H1 (cell line): Measurements from ENCODE around the gene AK2. TPM values are rescaled to one million over a fixed set of nuclear protein-coding genes. Genes with fewer than 3 reads are reported as not detected.

Source experiments
- CTCF ChIA-PET: fragments of 300-600 bp; sonication (Branson Sonifier 250); formaldehyde crosslinking; loops from one replicate; lab custom pipeline; 2021; ENCODE audit not compliant: partially characterized antibody; lab: Charles Lee
- POLR2A ChIA-PET: fragments of 300-600 bp; sonication (Branson Sonifier 250); formaldehyde crosslinking; loops from one replicate; lab custom pipeline; 2021; ENCODE audit warnings: inconsistent platforms; ENCODE audit not compliant: partially characterized antibody; lab: Charles Lee
- DNase-seq, 2 experiments: peaks; one replicate each; pipeline versions ENCODE4 v3.0.0 to v3.0.0-alpha.2; 2010 to 2022; ENCODE audit warnings: low spot score in 2 of 2, low read depth in 1 of 2, mixed read lengths in 1 of 2
- FAIRE-seq: peaks from 2 replicates; lab custom pipeline; 2011; peaks lifted over from hg19 to GRCh38; lab: Jason Lieb, UNC
- H2AFZ ChIP-seq: 2 replicates; pipeline ENCODE4 v1.8.1; 2012; ENCODE audit warnings: low read length, inconsistent platforms
- H2AK5ac ChIP-seq: 2 replicates; pipeline ENCODE4 v1.6.1; 2013; ENCODE audit warnings: low read depth, low read length
- H2BK120ac ChIP-seq: replicated peaks from 2 replicates; pipeline ENCODE3; 2013; ENCODE audit warnings: low read depth, low read length, inconsistent platforms
- H2BK12ac ChIP-seq: 2 replicates; pipeline ENCODE4 v1.6.1; 2013; ENCODE audit warnings: low read depth, low read length
- H2BK15ac ChIP-seq: 2 replicates; pipeline ENCODE4 v1.6.1; 2013; ENCODE audit warnings: low read length
- H2BK20ac ChIP-seq: 2 replicates; pipeline ENCODE4 v1.6.1; 2013; ENCODE audit warnings: low read length
- H2BK5ac ChIP-seq: 2 replicates; pipeline ENCODE4 v1.6.1; 2013; ENCODE audit warnings: low read depth, low read length
- H3K14ac ChIP-seq: 2 replicates; pipeline ENCODE4 v1.6.1; 2013; ENCODE audit warnings: inconsistent platforms; ENCODE audit not compliant: insufficient read length
- H3K18ac ChIP-seq: 2 replicates; pipeline ENCODE4 v1.6.1; 2013; ENCODE audit warnings: low read length; ENCODE audit errors: extremely low read depth
- H3K23ac ChIP-seq: 2 replicates; pipeline ENCODE4 v1.6.1; 2013; ENCODE audit warnings: inconsistent platforms; ENCODE audit not compliant: insufficient read length
- H3K23me2 ChIP-seq: 2 replicates; pipeline ENCODE4 v1.6.1; 2013; ENCODE audit warnings: low read depth, low read length
- H3K27ac ChIP-seq: 2 replicates; pipeline ENCODE4 v1.6.1; 2011; ENCODE audit warnings: low read depth, low read length, inconsistent platforms
- H3K27me3 ChIP-seq, 4 experiments: replicated peaks in 1 of 4; 1 replicate in 1 of 4; 2 replicates in 3 of 4; pipeline versions ENCODE4 v1.6.1 to v1.8.1; 2011 to 2013; ENCODE audit warnings: low read length in 3 of 4, mild to moderate bottlenecking in 3 of 4, inconsistent platforms in 2 of 4, mixed read lengths in 2 of 4, moderate library complexity in 1 of 4; ENCODE audit not compliant: control insufficient read depth in 3 of 4, insufficient read depth in 3 of 4; ENCODE audit errors: extremely low read depth in 1 of 4
- H3K36me3 ChIP-seq, 4 experiments: 2 replicates each; pipeline versions ENCODE4 v1.6.1 to v1.8.1; 2011 to 2013; ENCODE audit warnings: mild to moderate bottlenecking in 4 of 4, low read length in 3 of 4, moderate library complexity in 2 of 4, control low read depth in 1 of 4, inconsistent platforms in 1 of 4; ENCODE audit not compliant: insufficient read depth in 4 of 4, control insufficient read depth in 2 of 4
- H3K4ac ChIP-seq: replicated peaks from 2 replicates; pipeline ENCODE3; 2013; ENCODE audit warnings: low read length, low read depth, mixed read lengths, inconsistent platforms; ENCODE audit not compliant: insufficient read length
- H3K4me1 ChIP-seq, 4 experiments: replicated peaks in 1 of 4; 1 replicate in 1 of 4; 2 replicates in 3 of 4; pipeline versions ENCODE4 v1.6.1 to v1.8.1; 2011 to 2013; ENCODE audit warnings: low read length in 3 of 4, inconsistent platforms in 2 of 4, mixed read lengths in 1 of 4; ENCODE audit not compliant: insufficient read depth in 4 of 4, control insufficient read depth in 3 of 4
- H3K4me2 ChIP-seq, 2 experiments: 2 replicates each; pipeline versions ENCODE4 v1.6.1 to v1.8.1; 2011 to 2013; ENCODE audit warnings: low read depth in 2 of 2, low read length in 2 of 2, control low read depth in 1 of 2, inconsistent platforms in 1 of 2, mild to moderate bottlenecking in 1 of 2; ENCODE audit not compliant: insufficient read depth in 1 of 2
- H3K4me3 ChIP-seq, 4 experiments: fragments of 200-600, 300-600 bp in 1 of 4; sonication (generic), shearing (Covaris generic), sonication (Bioruptor Twin) in 1 of 4; 2 replicates each; pipeline versions ENCODE4 v1.5.1 to v1.8.1; 2011 to 2016; ENCODE audit warnings: low read length in 4 of 4, low read depth in 3 of 4, control low read depth in 2 of 4, inconsistent platforms in 2 of 4, mild to moderate bottlenecking in 2 of 4, mixed read lengths in 1 of 4, moderate library complexity in 1 of 4; ENCODE audit not compliant: insufficient read depth in 2 of 4; ENCODE audit errors: extremely low read depth in 1 of 4
- H3K56ac ChIP-seq: replicated peaks from 2 replicates; pipeline ENCODE3; 2013; ENCODE audit warnings: low read depth, mild to moderate bottlenecking, mixed read lengths, low read length, inconsistent platforms; ENCODE audit not compliant: insufficient read length
- H3K79me1 ChIP-seq: 2 replicates; pipeline ENCODE4 v1.6.1; 2013; ENCODE audit warnings: low read depth, low read length, control low read depth
- H3K79me2 ChIP-seq, 2 experiments: 2 replicates each; pipeline versions ENCODE4 v1.6.1 to v1.8.1; 2012 to 2013; ENCODE audit warnings: low read length in 2 of 2, mild to moderate bottlenecking in 2 of 2, inconsistent platforms in 1 of 2; ENCODE audit not compliant: insufficient read depth in 2 of 2, control insufficient read depth in 1 of 2
- H3K9ac ChIP-seq, 4 experiments: replicated peaks in 1 of 4; 1 replicate in 1 of 4; 2 replicates in 3 of 4; pipeline versions ENCODE4 v1.6.1 to v1.8.1; 2011 to 2013; ENCODE audit warnings: low read depth in 3 of 4, low read length in 3 of 4, control low read depth in 2 of 4, mild to moderate bottlenecking in 2 of 4, moderate library complexity in 2 of 4, inconsistent platforms in 1 of 4; ENCODE audit errors: extremely low read depth in 1 of 4
- H3K9me3 ChIP-seq, 2 experiments: 2 replicates each; pipeline versions ENCODE4 v1.6.1 to v1.8.1; 2012 to 2013; ENCODE audit warnings: mild to moderate bottlenecking in 2 of 2, moderate library complexity in 2 of 2, control low read depth in 1 of 2, inconsistent platforms in 1 of 2, low read depth in 1 of 2, low read length in 1 of 2, mixed read lengths in 1 of 2; ENCODE audit not compliant: insufficient read depth in 2 of 2
- H4K20me1 ChIP-seq, 2 experiments: replicated peaks in 1 of 2; 2 replicates each; pipeline versions ENCODE3 to v1.8.1; 2011 to 2013; ENCODE audit warnings: inconsistent platforms in 2 of 2, low read length in 2 of 2, mild to moderate bottlenecking in 1 of 2; ENCODE audit not compliant: insufficient read depth in 2 of 2, control insufficient read depth in 1 of 2
- H4K5ac ChIP-seq: 2 replicates; pipeline ENCODE4 v1.6.1; 2013; ENCODE audit warnings: low read length, low read depth, mixed read lengths, inconsistent platforms; ENCODE audit not compliant: insufficient read length
- H4K8ac ChIP-seq: 2 replicates; pipeline ENCODE4 v1.8.0; 2013; ENCODE audit warnings: mild to moderate bottlenecking, moderate library complexity, low read length, inconsistent platforms; ENCODE audit not compliant: insufficient read depth; ENCODE audit errors: extremely low read depth
- H4K91ac ChIP-seq: replicated peaks from 2 replicates; pipeline ENCODE3; 2013; ENCODE audit warnings: low read length, mixed read lengths, inconsistent platforms; ENCODE audit not compliant: insufficient read length
- BACH1 ChIP-seq: IDR thresholded peaks from 2 replicates; pipeline ENCODE4 v1.6.1; 2012; ENCODE audit warnings: low read length, improper control_type of control experiment
- KDM5A ChIP-seq: fragments of 200-600 bp; IDR thresholded peaks from 2 replicates; pipeline ENCODE4 v1.7.1; 2012; ENCODE audit warnings: mild to moderate bottlenecking, low read length, inconsistent platforms, mixed read lengths
- MAX ChIP-seq: IDR thresholded peaks from 2 replicates; pipeline ENCODE4 v1.6.1; 2012; ENCODE audit warnings: inconsistent platforms
- YY1 ChIP-seq: IDR thresholded peaks from 2 replicates; pipeline ENCODE4 v1.6.1; 2011; ENCODE audit warnings: low read depth, mild to moderate bottlenecking, low read length
- WGBS, 2 experiments: shearing (Covaris generic) in 1 of 2; methylation state at CpG; one replicate each; pipeline versions ENCODE4 v1.1.6 to v1.1.7; 2013 to 2015; ENCODE audit warnings: low lambda C conversion rate in 2 of 2, mixed read lengths in 2 of 2, inconsistent platforms in 1 of 2, low coverage in 1 of 2, missing lambda C conversion rate in 1 of 2; ENCODE audit not compliant: insufficient replicate concordance in 2 of 2, insufficient coverage in 1 of 2, insufficient read length in 1 of 2; ENCODE audit errors: extremely low coverage in 1 of 2, missing lambda C conversion rate in 1 of 2; 5-methylcytosine and 5-hydroxymethylcytosine counted together
- polyA plus RNA-seq, 7 experiments: library from polyadenylated mRNA; depleted of rRNA in 3 of 7; stranded (reverse) in 5 of 7; unstranded in 2 of 7; fragments of >200 nt in 5 of 7; fragments of 200-250 nt in 2 of 7; gene quantifications; 1 replicate in 5 of 7; 2 replicates in 1 of 7; 4 replicates in 1 of 7; pipeline versions ENCODE4 v1.2.1 to v1.2.3, GENCODE V29; 2011 to 2013; ENCODE audit warnings: missing spikeins in 2 of 7, mixed read lengths in 2 of 7
- total RNA-seq: library from RNA; stranded (reverse); fragmentation: NEBNext Ultra II Directional; extraction: Animal tissue kit (Norgen Biotek cat#: 25700); gene quantifications from 2 replicates; pipeline ENCODE4 v1.2.1, GENCODE V29; 2021

Gene AK2
- total and polyA plus RNA-seq, 2 of the 8 experiments (the other 6 are each of a cell fraction or from before 2014, with no cell fraction given), result 92.3 to 137 TPM

- 83% methylated on average over 1 of the region's 1 CpG; no CpG with 5 or more reads in 1 of the 2 experiments for WGBS, 2 experiments
- no peak overlapping the region for H4K91ac ChIP-seq
- H2AK5ac ChIP-seq, result no peak overlapping the region
- no peak overlapping the region for H3K4ac ChIP-seq
- H3K27me3 ChIP-seq, result no peaks in the 10 kb centered on the region
- no peak overlapping the region for H3K14ac ChIP-seq
- H3K4me2 ChIP-seq, result no peak overlapping the region
- peaks cover 36 to 65% (median 53%) of the 10 kb centered on the region in 4 experiments for H3K36me3 ChIP-seq
- H2BK12ac ChIP-seq, result no peak overlapping the region
- no peak overlapping the region for H3K18ac ChIP-seq
- H2BK20ac ChIP-seq, result no peak overlapping the region
- H3K79me1 ChIP-seq, result no peaks in the 10 kb centered on the region
- no peak overlapping the region for H2AFZ ChIP-seq
- no peak for TF ChIP-seq MAX
- no peak for TF ChIP-seq YY1
- TF ChIP-seq BACH1, result no peak
- TF ChIP-seq KDM5A, result no peak
- H3K4me1 ChIP-seq, result no peaks in the 10 kb centered on the region
- H3K23me2 ChIP-seq, result no peaks in the 10 kb centered on the region
- no peaks in the 10 kb centered on the region for H3K9me3 ChIP-seq
- no peak overlapping the region for H3K27ac ChIP-seq
- no peak overlapping the region for H3K23ac ChIP-seq
- no peak overlapping the region for H4K5ac ChIP-seq
- H3K79me2 ChIP-seq, result no peaks in the 10 kb centered on the region
- no peak overlapping the region for H4K8ac ChIP-seq
- FAIRE-seq, result no peak
- DNase-seq, result no peak
- H3K56ac ChIP-seq, result no peak overlapping the region
- CTCF ChIA-PET, result interaction anchor here (1.5 to 3.1 kb wide), 4 partner anchors 8 to 30 kb away, joined by 5 to 17 read pairs (median 11); no protein-coding TSS in a partner anchor
- H3K9ac ChIP-seq, result no peak overlapping the region
- H2BK120ac ChIP-seq, result no peak overlapping the region
- no peaks in the 10 kb centered on the region for H4K20me1 ChIP-seq
- POLR2A ChIA-PET, result interaction anchor here (1.1 to 2.9 kb wide), 2 partner anchors 13 to 82 kb away, joined by 3 to 11 read pairs; no protein-coding TSS in a partner anchor
- H2BK5ac ChIP-seq, result no peak overlapping the region
- H3K4me3 ChIP-seq, result no peak overlapping the region
- H2BK15ac ChIP-seq, result no peak overlapping the region
Measured at GRCh38 chr1:33013791-33014190, 22.9 kb downstream of the AK2 start.
